B cell (primary cell): ENCODE data around the gene PRPF19. TPM values are rescaled to one million over a fixed set of nuclear protein-coding genes. Genes with fewer than 3 reads are reported as not detected.

Experiments used
- ATAC-seq: fragments of 200-7000 bp; cut with Tn5 transposase; one replicate; pipeline ENCODE4 v1.10.0; 2021; ENCODE audit warnings: low read depth, mild to moderate bottlenecking, moderate number of reproducible peaks, moderate library complexity
- CTCF ChIA-PET: fragments of 350-600 bp; sonication (Branson Sonifier 250); formaldehyde crosslinking; loops from one replicate; lab custom pipeline; 2021; ENCODE audit warnings: antibody characterized with exemption, inconsistent platforms; lab: Charles Lee
- POLR2A ChIA-PET: fragments of 350-600 bp; sonication (Branson Sonifier 250); formaldehyde crosslinking; loops from one replicate; lab custom pipeline; 2021; ENCODE audit warnings: antibody characterized with exemption; lab: Charles Lee
- DNase-seq: peaks from one replicate; pipeline ENCODE4 v3.0.0; 2013
- H2AFZ ChIP-seq: 2 replicates; pipeline ENCODE4 v1.6.1; 2012; ENCODE audit warnings: mild to moderate bottlenecking, low read depth, low read length; ENCODE audit not compliant: insufficient read depth, poor library complexity, severe bottlenecking
- H3K27ac ChIP-seq, 2 donors: 1 replicate in 1 of 2; 2 replicates in 1 of 2; pipeline ENCODE4 v1.5.1; 2012 to 2013; ENCODE audit warnings: low read length in 2 of 2, mild to moderate bottlenecking in 2 of 2, moderate library complexity in 1 of 2
- H3K27me3 ChIP-seq, 4 experiments: fragments of 200-600 bp in 1 of 4; sonication (generic) in 1 of 4; replicated peaks in 1 of 4; 1 replicate in 2 of 4; 2 replicates in 2 of 4; pipeline versions ENCODE4 v1.6.1 to v1.7.0; 2013 to 2016; ENCODE audit warnings: low read length in 3 of 4, mild to moderate bottlenecking in 2 of 4, mixed read lengths in 1 of 4, moderate library complexity in 1 of 4; ENCODE audit not compliant: insufficient read depth in 4 of 4, control insufficient read depth in 3 of 4; ENCODE audit errors: control extremely low read depth in 1 of 4
- H3K36me3 ChIP-seq, 2 experiments: replicated peaks in 1 of 2; 1 replicate in 1 of 2; 2 replicates in 1 of 2; pipeline versions ENCODE4 v1.6.1 to v1.7.1; 2013; ENCODE audit warnings: low read length in 1 of 2; ENCODE audit not compliant: insufficient read depth in 2 of 2, control insufficient read depth in 1 of 2; ENCODE audit errors: control extremely low read depth in 1 of 2, extremely low read depth in 1 of 2
- H3K4me1 ChIP-seq, 2 donors: fragments of 200-600 bp in 1 of 2; sonication (generic) in 1 of 2; 1 replicate in 1 of 2; 2 replicates in 1 of 2; pipeline versions ENCODE4 v1.5.1 to v1.6.1; 2013 to 2017; ENCODE audit warnings: low read length in 2 of 2; ENCODE audit not compliant: control insufficient read depth in 2 of 2, insufficient read depth in 2 of 2
- H3K4me2 ChIP-seq: replicated peaks from 2 replicates; pipeline ENCODE3; 2012; ENCODE audit warnings: mild to moderate bottlenecking, low read depth, low read length; ENCODE audit not compliant: poor library complexity, severe bottlenecking
- H3K4me3 ChIP-seq, 5 experiments: fragments of 200-600 bp in 1 of 5; sonication (generic) in 1 of 5; 1 replicate in 3 of 5; 2 replicates in 2 of 5; pipeline versions ENCODE4 v1.5.1 to v1.7.0; 2011 to 2016; ENCODE audit warnings: low read length in 4 of 5, mild to moderate bottlenecking in 4 of 5, low read depth in 2 of 5, control low read depth in 1 of 5, moderate library complexity in 1 of 5; ENCODE audit not compliant: insufficient read depth in 1 of 5; ENCODE audit errors: control extremely low read depth in 1 of 5, extremely low read depth in 1 of 5
- H3K79me2 ChIP-seq: fragments of 200-600 bp; sonication (generic); one replicate; pipeline ENCODE4 v1.6.0; 2016; ENCODE audit warnings: low read length; ENCODE audit not compliant: control insufficient read depth, insufficient read depth
- H3K9ac ChIP-seq: fragments of 200-600 bp; sonication (generic); 2 replicates; pipeline ENCODE4 v1.6.1; 2017; ENCODE audit warnings: mild to moderate bottlenecking, low read length, moderate library complexity
- H3K9me3 ChIP-seq, 3 donors: one replicate each; pipeline versions ENCODE4 v1.6.1 to v1.7.1; 2013; ENCODE audit warnings: low read length in 2 of 3; ENCODE audit not compliant: control insufficient read depth in 2 of 3, insufficient read depth in 1 of 3; ENCODE audit errors: control extremely low read depth in 1 of 3
- H4K20me1 ChIP-seq: 2 replicates; pipeline ENCODE4 v1.6.0; 2012; ENCODE audit warnings: mild to moderate bottlenecking, low read length; ENCODE audit not compliant: insufficient read depth, control insufficient read depth, poor library complexity, severe bottlenecking
- H3K27ac Mint-ChIP-seq: one replicate; pipeline ENCODE4 v1.8.0; 2021; ENCODE audit warnings: mixed read lengths
- H3K27me3 Mint-ChIP-seq: one replicate; pipeline ENCODE4 v1.8.0; 2021; ENCODE audit warnings: mixed read lengths
- H3K4me1 Mint-ChIP-seq: one replicate; pipeline ENCODE4 v1.8.0; 2021; ENCODE audit warnings: mixed read lengths
- H3K4me3 Mint-ChIP-seq: one replicate; pipeline ENCODE4 v1.8.0; 2021; ENCODE audit warnings: mixed read lengths
- H3K9me3 Mint-ChIP-seq: one replicate; pipeline ENCODE4 v1.8.0; 2022; ENCODE audit warnings: mixed read lengths; ENCODE audit not compliant: insufficient read depth
- CTCF ChIP-seq: fragments of 200-600 bp; IDR thresholded peaks from one replicate; pipeline ENCODE4 v1.8.0; 2022; ENCODE audit warnings: antibody characterized with exemption, mild to moderate bottlenecking
- EZH2 ChIP-seq: IDR thresholded peaks from 2 replicates; pipeline ENCODE4 v1.6.1; 2012; ENCODE audit warnings: borderline replicate concordance, low read depth, mild to moderate bottlenecking, moderate library complexity, low read length; ENCODE audit not compliant: insufficient read depth, poor library complexity, severe bottlenecking
- WGBS: methylation state at CpG from one replicate; pipeline ENCODE4 v1.1.5; 2013; ENCODE audit warnings: missing lambda C conversion rate; ENCODE audit not compliant: insufficient coverage; 5-methylcytosine and 5-hydroxymethylcytosine counted together
- intact Hi-C: fragments of 100-400 bp; cut with micrococcal nuclease; formaldehyde crosslinking; loops from one replicate; pipeline ENCODE4 v1.10.0; 2022
- polyA plus RNA-seq: library from polyadenylated mRNA; depleted of rRNA; stranded (reverse); fragments of >200 nt; gene quantifications from 2 replicates; pipeline ENCODE4 v1.2.3, GENCODE V29; 2012
- total RNA-seq, 2 donors: library from RNA; stranded (reverse); fragments of 120-200 nt in 1 of 2; gene quantifications; 1 replicate in 1 of 2; 2 replicates in 1 of 2; pipeline versions ENCODE4 v1.2.3 to v1.2.4, GENCODE V29; 2013 to 2022

The PRPF19 gene
- total and polyA plus RNA-seq, 2 donors (not counting 1 experiment from before 2014, with no cell fraction given) = 41.8 to 89.9 TPM

- H3K4me3 ChIP-seq = no peak overlapping the region
- no peak overlapping the region for H3K4me3 Mint-ChIP-seq
- ChIA-PET POLR2A (interaction anchor here (11.4 kb wide), 1 partner anchor 10 kb away, joined by 96 read pairs; the partner anchor contains the start of gene TMEM109), CTCF (interaction anchor here (1.0 to 5.6 kb wide), 2 partner anchors 11 to 44 kb away, joined by 3 to 26 read pairs; partner anchors contain the start of gene TMEM109)
- peaks cover 1% of the 10 kb centered on the region for H3K79me2 ChIP-seq
- H3K4me2 ChIP-seq = no peak overlapping the region
- H3K27ac ChIP-seq = no peak overlapping the region
- DNase-seq = no peak
- peaks cover 39% of the 10 kb centered on the region for H3K4me1 Mint-ChIP-seq
- peaks cover 26% of the 10 kb centered on the region for H4K20me1 ChIP-seq
- ATAC-seq = no peak
- TF ChIP-seq EZH2 (no peak), CTCF (no peak)
- H3K9ac ChIP-seq = no peak overlapping the region
- H3K27ac Mint-ChIP-seq = no peak overlapping the region
- intact Hi-C loops = no loop called here
- peaks cover 34 to 43% of the 10 kb centered on the region in 2 donors for H3K4me1 ChIP-seq
- no peaks in the 10 kb centered on the region for H3K9me3 Mint-ChIP-seq
- H2AFZ ChIP-seq = no peak overlapping the region
- peaks cover 0 to 30% (median 7%) of the 10 kb centered on the region in 4 experiments for H3K27me3 ChIP-seq
- H3K36me3 ChIP-seq = peaks cover 0 to 16% of the 10 kb centered on the region in 2 experiments
- peaks cover 0 to 4% (median 0%) of the 10 kb centered on the region in 3 donors for H3K9me3 ChIP-seq
- WGBS = 100% methylated on average over 2 of the region's 8 CpGs
- peaks cover 7% of the 10 kb centered on the region for H3K27me3 Mint-ChIP-seq
Measured at GRCh38 chr11:60926500-60926899, 20.1 kb upstream of the PRPF19 start.

GRCh38 chr11:60925868-60926267 is 19.5 kb upstream of the PRPF19 start:
- Histone ChIP-seq H4K20me1 (peaks cover 33% of the 10 kb centered on the region), H3K4me1 (peaks cover 28 to 36% of the 10 kb centered on the region in 2 donors), H3K36me3 (peaks cover 0 to 22% of the 10 kb centered on the region in 2 experiments), H3K9ac (no peak overlapping the region), H3K79me2 (peaks cover 3% of the 10 kb centered on the region), H3K4me3 (no peak overlapping the region), H3K9me3 (peaks cover 0 to 4% (median 0%) of the 10 kb centered on the region in 3 donors), H2AFZ (no peak overlapping the region), H3K4me2 (no peak overlapping the region), H3K27ac (no peak overlapping the region), H3K27me3 (peaks cover 0 to 30% (median 7%) of the 10 kb centered on the region in 4 experiments)
- H3K9me3 Mint-ChIP-seq = no peaks in the 10 kb centered on the region
- H3K27ac Mint-ChIP-seq = no peak overlapping the region
- WGBS = 57% methylated on average over 1 of the region's 6 CpGs
- peak overlapping the region; percentile 82 for H3K4me3 Mint-ChIP-seq
- H3K27me3 Mint-ChIP-seq = peaks cover 7% of the 10 kb centered on the region
- TF ChIP-seq CTCF = no peak
- no peak for TF ChIP-seq EZH2
- ChIA-PET CTCF (interaction anchor here (1.0 to 5.6 kb wide), 2 partner anchors 11 to 27 kb away, joined by 3 to 26 read pairs; partner anchors contain the start of gene TMEM109), POLR2A (no interaction called here)
- H3K4me1 Mint-ChIP-seq = peaks cover 33% of the 10 kb centered on the region
- DNase-seq = no peak
- intact Hi-C loops = no loop called here
- no peak for ATAC-seq
